Stomach (tissue), 4 donors: ENCODE measurements around the gene FAM13C.

ENCODE experiments used
- CTCF ChIP-seq, 7 experiments: fragments of 450-650 bp in 4 of 7; fragments of 200-600 bp in 3 of 7; sonication (generic) in 3 of 7; IDR thresholded peaks; one replicate each; pipeline ENCODE4 v1.5.1; 2016 to 2019; ENCODE audit warnings: antibody characterized with exemption in 7 of 7, control low read depth in 2 of 7, mild to moderate bottlenecking in 1 of 7
- EP300 ChIP-seq: sonication (generic); formaldehyde crosslinking; IDR thresholded peaks from one replicate; pipeline ENCODE4 v1.6.1; 2017; ENCODE audit warnings: antibody characterized with exemption
- POLR2A ChIP-seq, 4 donors: fragments of 450-650 bp; IDR thresholded peaks; one replicate each; pipeline ENCODE4 v1.6.1; 2016; ENCODE audit warnings: antibody characterized with exemption in 4 of 4, control low read depth in 2 of 4, mild to moderate bottlenecking in 1 of 4, moderate library complexity in 1 of 4
- POLR2AphosphoS5 ChIP-seq, 3 donors: sonication (generic); formaldehyde crosslinking; IDR thresholded peaks; one replicate each; pipeline ENCODE4 v1.6.1; 2016; ENCODE audit warnings: antibody characterized with exemption in 3 of 3

- TF ChIP-seq CTCF (IDR thresholded peaks at IDR 0.05), result no peak
- no peak for TF ChIP-seq EP300
- TF ChIP-seq POLR2AphosphoS5 (IDR thresholded peaks at IDR 0.05), result no peak
- no peak for TF ChIP-seq POLR2A (IDR thresholded peaks at IDR 0.05)
These were observed 72.5 kb downstream of the FAM13C start for GRCh38 chr10:59289853-59290252.
